B cell (primary cell): ENCODE measurements around the gene GBE1. TPM values are rescaled to one million over a fixed set of nuclear protein-coding genes. Genes with fewer than 3 reads are reported as not detected.

Experiments used
- ATAC-seq: fragments of 200-7000 bp; cut with Tn5 transposase; one replicate; pipeline ENCODE4 v1.10.0; 2021; ENCODE audit warnings: low read depth, mild to moderate bottlenecking, moderate number of reproducible peaks, moderate library complexity
- CTCF ChIA-PET: fragments of 350-600 bp; sonication (Branson Sonifier 250); formaldehyde crosslinking; loops from one replicate; lab custom pipeline; 2021; ENCODE audit warnings: antibody characterized with exemption, inconsistent platforms; lab: Charles Lee
- POLR2A ChIA-PET: fragments of 350-600 bp; sonication (Branson Sonifier 250); formaldehyde crosslinking; loops from one replicate; lab custom pipeline; 2021; ENCODE audit warnings: antibody characterized with exemption; lab: Charles Lee
- DNase-seq: peaks from one replicate; pipeline ENCODE4 v3.0.0; 2013
- H2AFZ ChIP-seq: 2 replicates; pipeline ENCODE4 v1.6.1; 2012; ENCODE audit warnings: mild to moderate bottlenecking, low read depth, low read length; ENCODE audit not compliant: insufficient read depth, poor library complexity, severe bottlenecking
- H3K27ac ChIP-seq, 2 donors: 1 replicate in 1 of 2; 2 replicates in 1 of 2; pipeline ENCODE4 v1.5.1; 2012 to 2013; ENCODE audit warnings: low read length in 2 of 2, mild to moderate bottlenecking in 2 of 2, moderate library complexity in 1 of 2
- H3K27me3 ChIP-seq, 4 experiments: fragments of 200-600 bp in 1 of 4; sonication (generic) in 1 of 4; replicated peaks in 1 of 4; 1 replicate in 2 of 4; 2 replicates in 2 of 4; pipeline versions ENCODE4 v1.6.1 to v1.7.0; 2013 to 2016; ENCODE audit warnings: low read length in 3 of 4, mild to moderate bottlenecking in 2 of 4, mixed read lengths in 1 of 4, moderate library complexity in 1 of 4; ENCODE audit not compliant: insufficient read depth in 4 of 4, control insufficient read depth in 3 of 4; ENCODE audit errors: control extremely low read depth in 1 of 4
- H3K36me3 ChIP-seq, 2 experiments: replicated peaks in 1 of 2; 1 replicate in 1 of 2; 2 replicates in 1 of 2; pipeline versions ENCODE4 v1.6.1 to v1.7.1; 2013; ENCODE audit warnings: low read length in 1 of 2; ENCODE audit not compliant: insufficient read depth in 2 of 2, control insufficient read depth in 1 of 2; ENCODE audit errors: control extremely low read depth in 1 of 2, extremely low read depth in 1 of 2
- H3K4me1 ChIP-seq, 2 donors: fragments of 200-600 bp in 1 of 2; sonication (generic) in 1 of 2; 1 replicate in 1 of 2; 2 replicates in 1 of 2; pipeline versions ENCODE4 v1.5.1 to v1.6.1; 2013 to 2017; ENCODE audit warnings: low read length in 2 of 2; ENCODE audit not compliant: control insufficient read depth in 2 of 2, insufficient read depth in 2 of 2
- H3K4me2 ChIP-seq: replicated peaks from 2 replicates; pipeline ENCODE3; 2012; ENCODE audit warnings: mild to moderate bottlenecking, low read depth, low read length; ENCODE audit not compliant: poor library complexity, severe bottlenecking
- H3K4me3 ChIP-seq, 5 experiments: fragments of 200-600 bp in 1 of 5; sonication (generic) in 1 of 5; 1 replicate in 3 of 5; 2 replicates in 2 of 5; pipeline versions ENCODE4 v1.5.1 to v1.7.0; 2011 to 2016; ENCODE audit warnings: low read length in 4 of 5, mild to moderate bottlenecking in 4 of 5, low read depth in 2 of 5, control low read depth in 1 of 5, moderate library complexity in 1 of 5; ENCODE audit not compliant: insufficient read depth in 1 of 5; ENCODE audit errors: control extremely low read depth in 1 of 5, extremely low read depth in 1 of 5
- H3K79me2 ChIP-seq: fragments of 200-600 bp; sonication (generic); one replicate; pipeline ENCODE4 v1.6.0; 2016; ENCODE audit warnings: low read length; ENCODE audit not compliant: control insufficient read depth, insufficient read depth
- H3K9ac ChIP-seq: fragments of 200-600 bp; sonication (generic); 2 replicates; pipeline ENCODE4 v1.6.1; 2017; ENCODE audit warnings: mild to moderate bottlenecking, low read length, moderate library complexity
- H3K9me3 ChIP-seq, 3 donors: one replicate each; pipeline versions ENCODE4 v1.6.1 to v1.7.1; 2013; ENCODE audit warnings: low read length in 2 of 3; ENCODE audit not compliant: control insufficient read depth in 2 of 3, insufficient read depth in 1 of 3; ENCODE audit errors: control extremely low read depth in 1 of 3
- H4K20me1 ChIP-seq: 2 replicates; pipeline ENCODE4 v1.6.0; 2012; ENCODE audit warnings: mild to moderate bottlenecking, low read length; ENCODE audit not compliant: insufficient read depth, control insufficient read depth, poor library complexity, severe bottlenecking
- H3K27ac Mint-ChIP-seq: one replicate; pipeline ENCODE4 v1.8.0; 2021; ENCODE audit warnings: mixed read lengths
- H3K27me3 Mint-ChIP-seq: one replicate; pipeline ENCODE4 v1.8.0; 2021; ENCODE audit warnings: mixed read lengths
- H3K4me1 Mint-ChIP-seq: one replicate; pipeline ENCODE4 v1.8.0; 2021; ENCODE audit warnings: mixed read lengths
- H3K4me3 Mint-ChIP-seq: one replicate; pipeline ENCODE4 v1.8.0; 2021; ENCODE audit warnings: mixed read lengths
- H3K9me3 Mint-ChIP-seq: one replicate; pipeline ENCODE4 v1.8.0; 2022; ENCODE audit warnings: mixed read lengths; ENCODE audit not compliant: insufficient read depth
- EZH2 ChIP-seq: IDR thresholded peaks from 2 replicates; pipeline ENCODE4 v1.6.1; 2012; ENCODE audit warnings: borderline replicate concordance, low read depth, mild to moderate bottlenecking, moderate library complexity, low read length; ENCODE audit not compliant: insufficient read depth, poor library complexity, severe bottlenecking
- intact Hi-C: fragments of 100-400 bp; cut with micrococcal nuclease; formaldehyde crosslinking; loops from one replicate; pipeline ENCODE4 v1.10.0; 2022
- polyA plus RNA-seq: library from polyadenylated mRNA; depleted of rRNA; stranded (reverse); fragments of >200 nt; gene quantifications from 2 replicates; pipeline ENCODE4 v1.2.3, GENCODE V29; 2012
- total RNA-seq, 2 donors: library from RNA; stranded (reverse); fragments of 120-200 nt in 1 of 2; gene quantifications; 1 replicate in 1 of 2; 2 replicates in 1 of 2; pipeline versions ENCODE4 v1.2.3 to v1.2.4, GENCODE V29; 2013 to 2022
- TF ChIP-seq, protein P1 (sequence below): fragments of 200-600 bp; IDR thresholded peaks from one replicate; pipeline ENCODE4 v1.8.0; 2022; ENCODE audit warnings: antibody characterized with exemption, mild to moderate bottlenecking

The GBE1 gene
- total and polyA plus RNA-seq, 2 donors (not counting 1 experiment from before 2014, with no cell fraction given): 3.4 to 20.8 TPM

- Histone ChIP-seq H2AFZ (no peak overlapping the region), H3K4me3 (no peak overlapping the region), H3K4me2 (no peak overlapping the region), H3K9ac (no peak overlapping the region), H3K9me3 (no peaks in the 10 kb centered on the region), H3K36me3 (no peaks in the 10 kb centered on the region), H3K4me1 (no peaks in the 10 kb centered on the region), H4K20me1 (no peaks in the 10 kb centered on the region), H3K79me2 (no peaks in the 10 kb centered on the region), H3K27ac (no peak overlapping the region), H3K27me3 (no peaks in the 10 kb centered on the region)
- intact Hi-C loops: no loop called here
- ChIA-PET CTCF (no interaction called here), POLR2A (no interaction called here)
- DNase-seq (no peak), ATAC-seq (no peak)
- H3K27ac Mint-ChIP-seq: no peak overlapping the region
- H3K4me1 Mint-ChIP-seq: no peaks in the 10 kb centered on the region
- peaks cover 2% of the 10 kb centered on the region for H3K27me3 Mint-ChIP-seq
- no peak overlapping the region for H3K4me3 Mint-ChIP-seq
- no peaks in the 10 kb centered on the region for H3K9me3 Mint-ChIP-seq
- no peak for TF ChIP-seq EZH2
- TF ChIP-seq, protein P1, sequence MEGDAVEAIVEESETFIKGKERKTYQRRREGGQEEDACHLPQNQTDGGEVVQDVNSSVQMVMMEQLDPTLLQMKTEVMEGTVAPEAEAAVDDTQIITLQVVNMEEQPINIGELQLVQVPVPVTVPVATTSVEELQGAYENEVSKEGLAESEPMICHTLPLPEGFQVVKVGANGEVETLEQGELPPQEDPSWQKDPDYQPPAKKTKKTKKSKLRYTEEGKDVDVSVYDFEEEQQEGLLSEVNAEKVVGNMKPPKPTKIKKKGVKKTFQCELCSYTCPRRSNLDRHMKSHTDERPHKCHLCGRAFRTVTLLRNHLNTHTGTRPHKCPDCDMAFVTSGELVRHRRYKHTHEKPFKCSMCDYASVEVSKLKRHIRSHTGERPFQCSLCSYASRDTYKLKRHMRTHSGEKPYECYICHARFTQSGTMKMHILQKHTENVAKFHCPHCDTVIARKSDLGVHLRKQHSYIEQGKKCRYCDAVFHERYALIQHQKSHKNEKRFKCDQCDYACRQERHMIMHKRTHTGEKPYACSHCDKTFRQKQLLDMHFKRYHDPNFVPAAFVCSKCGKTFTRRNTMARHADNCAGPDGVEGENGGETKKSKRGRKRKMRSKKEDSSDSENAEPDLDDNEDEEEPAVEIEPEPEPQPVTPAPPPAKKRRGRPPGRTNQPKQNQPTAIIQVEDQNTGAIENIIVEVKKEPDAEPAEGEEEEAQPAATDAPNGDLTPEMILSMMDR: no peak
These were observed 301.7 kb downstream of the GBE1 start for GRCh38 chr3:81459733-81460132.

- no peak overlapping the region for H3K9ac ChIP-seq
- no peak overlapping the region for H3K27ac Mint-ChIP-seq
- POLR2A ChIA-PET: no interaction called here
- no peaks in the 10 kb centered on the region for H3K9me3 ChIP-seq
- no peak overlapping the region for H3K4me2 ChIP-seq
- DNase-seq (no peak), ATAC-seq (no peak)
- no peaks in the 10 kb centered on the region for H3K79me2 ChIP-seq
- H3K27me3 Mint-ChIP-seq: peaks cover 4% of the 10 kb centered on the region
- CTCF ChIA-PET: no interaction called here
- H3K4me1 Mint-ChIP-seq: no peaks in the 10 kb centered on the region
- intact Hi-C loops: no loop called here
- H2AFZ ChIP-seq: no peak overlapping the region
- no peaks in the 10 kb centered on the region for H3K36me3 ChIP-seq
- TF ChIP-seq, protein P1: no peak
- no peak for TF ChIP-seq EZH2
- H3K4me3 Mint-ChIP-seq: no peak overlapping the region
- no peaks in the 10 kb centered on the region for H3K9me3 Mint-ChIP-seq
- H4K20me1 ChIP-seq: no peaks in the 10 kb centered on the region
- no peaks in the 10 kb centered on the region for H3K27me3 ChIP-seq
- H3K4me1 ChIP-seq: no peaks in the 10 kb centered on the region
- no peak overlapping the region for H3K27ac ChIP-seq
- H3K4me3 ChIP-seq: no peak overlapping the region
These were observed 309.0 kb downstream of the GBE1 start for GRCh38 chr3:81452418-81452817.
